ENCODE data around the gene GIPC1. TPM values are rescaled to one million over a fixed set of nuclear protein-coding genes. Genes with fewer than 3 reads are reported as not detected.

The GIPC1 gene
- total RNA-seq, 1 donor from 2014 or later = 98.8 TPM

DNA sequence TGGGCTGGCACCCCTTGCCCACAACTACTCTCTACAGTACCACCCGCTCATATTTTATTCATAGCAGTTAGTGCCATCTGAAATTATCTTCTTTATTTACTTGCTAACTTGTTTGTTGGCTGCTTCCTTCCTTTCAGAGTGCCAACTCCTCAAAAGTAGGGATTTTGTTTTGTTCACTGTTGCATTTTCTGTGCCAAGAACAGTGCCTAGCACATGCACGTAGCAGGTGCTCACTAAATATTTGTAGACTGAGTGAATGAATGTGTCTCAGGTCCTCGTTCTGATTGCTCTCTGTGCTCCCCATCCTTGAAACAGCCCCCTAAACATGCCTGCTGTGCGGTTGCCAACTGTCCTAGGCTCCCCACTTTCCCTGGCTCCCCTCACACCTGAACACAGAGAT lies 1.5 kb downstream of the GIPC1 start:
- DNase-seq = no peak

- no peak for DNase-seq
Observed at GRCh38 chr19:14492756-14493337, 3.1 kb downstream of the GIPC1 start.

DNA sequence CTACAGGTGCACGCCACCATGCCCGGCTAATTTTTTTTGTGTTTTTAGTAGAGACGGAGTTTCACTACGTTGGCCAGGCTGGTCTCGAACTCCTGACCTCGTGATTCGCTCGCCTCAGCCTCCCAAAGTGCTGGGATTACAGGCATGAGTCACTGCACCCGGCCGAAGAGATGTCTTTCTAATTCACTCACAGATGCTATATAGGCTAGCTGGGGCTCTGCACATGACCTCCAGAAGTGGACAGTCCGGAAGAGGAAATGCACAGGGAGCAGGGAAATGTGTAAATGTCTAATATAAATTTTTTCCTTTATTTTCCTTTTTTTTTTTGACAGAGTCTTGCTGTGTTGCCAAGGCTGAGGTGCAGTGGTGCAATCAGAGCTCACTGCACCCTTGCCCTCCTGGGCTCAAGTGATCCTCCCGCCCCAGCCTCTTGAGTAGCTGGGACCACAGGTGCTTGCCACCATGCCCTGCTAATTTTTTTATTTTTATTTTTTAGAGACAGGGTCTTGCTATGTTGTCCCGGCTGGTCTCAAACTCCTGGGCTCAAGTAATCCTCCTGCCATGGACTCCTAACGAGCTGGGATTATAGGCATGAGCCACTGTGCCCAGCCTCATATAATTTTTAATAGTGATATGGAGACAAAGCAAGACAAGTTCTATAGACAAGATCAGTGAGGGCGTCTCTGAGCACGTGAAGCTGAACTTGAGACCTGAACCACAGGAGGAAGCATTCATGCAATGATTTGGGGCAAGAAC lies 8.4 kb downstream of the GIPC1 start:
- DNase-seq = no peak

DNA sequence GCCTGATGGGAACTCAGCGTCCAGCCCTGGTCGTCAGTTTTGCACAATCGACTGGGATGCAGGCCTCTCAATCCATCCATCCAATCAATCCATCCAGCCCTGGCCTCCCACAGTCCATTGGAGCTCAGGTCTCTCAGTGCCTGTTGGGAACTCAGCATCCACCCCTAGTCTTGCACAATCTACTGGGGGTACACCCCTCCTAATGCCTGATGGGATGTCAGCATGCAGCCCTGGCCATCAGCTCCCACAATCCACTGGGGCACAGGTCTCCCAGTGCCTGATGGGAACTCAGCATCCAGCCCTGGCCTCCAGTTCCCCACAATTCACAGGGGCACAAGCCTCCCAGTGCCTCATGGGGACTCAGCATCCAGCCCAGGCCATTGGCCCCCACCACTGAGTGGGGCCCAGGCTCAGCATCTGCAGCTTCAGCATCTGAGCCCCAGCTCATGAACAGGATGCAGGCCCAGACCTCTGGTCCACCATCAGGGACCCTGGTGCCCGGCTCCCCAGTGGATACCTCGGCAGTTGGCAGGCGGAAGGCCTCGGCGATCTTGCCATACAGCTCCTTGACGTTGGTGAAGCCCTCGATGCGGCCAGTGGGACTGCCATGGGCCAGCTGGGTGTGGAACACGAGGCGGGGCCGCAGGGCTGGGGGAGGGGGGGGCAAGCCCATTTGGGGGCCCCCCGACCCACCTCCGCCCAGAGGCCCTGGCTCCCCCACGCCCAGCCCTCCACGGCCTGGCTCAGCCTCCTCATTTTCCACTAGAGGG lies 13.6 kb downstream of the GIPC1 start:
- no peak for DNase-seq

DNA sequence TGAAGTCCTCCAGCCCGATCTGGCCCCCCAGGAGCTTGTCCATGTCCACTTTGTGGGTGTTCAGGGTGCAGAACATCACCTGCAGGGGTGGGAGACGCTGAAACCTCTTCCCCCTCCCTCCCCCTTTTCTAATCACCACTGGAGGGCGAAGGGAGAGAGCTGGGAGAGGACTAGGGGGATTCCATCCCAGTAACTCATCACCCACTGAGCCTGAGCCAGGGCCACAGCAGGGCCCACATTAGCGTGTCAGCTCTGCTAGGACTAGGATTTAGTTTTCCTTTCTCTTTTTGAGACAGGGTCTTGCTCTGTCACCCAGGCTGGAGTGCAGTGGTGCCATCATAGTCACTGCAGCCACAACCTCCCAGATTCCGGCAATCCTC lies 15.2 kb downstream of the GIPC1 start:
- DNase-seq = no peak

DNA sequence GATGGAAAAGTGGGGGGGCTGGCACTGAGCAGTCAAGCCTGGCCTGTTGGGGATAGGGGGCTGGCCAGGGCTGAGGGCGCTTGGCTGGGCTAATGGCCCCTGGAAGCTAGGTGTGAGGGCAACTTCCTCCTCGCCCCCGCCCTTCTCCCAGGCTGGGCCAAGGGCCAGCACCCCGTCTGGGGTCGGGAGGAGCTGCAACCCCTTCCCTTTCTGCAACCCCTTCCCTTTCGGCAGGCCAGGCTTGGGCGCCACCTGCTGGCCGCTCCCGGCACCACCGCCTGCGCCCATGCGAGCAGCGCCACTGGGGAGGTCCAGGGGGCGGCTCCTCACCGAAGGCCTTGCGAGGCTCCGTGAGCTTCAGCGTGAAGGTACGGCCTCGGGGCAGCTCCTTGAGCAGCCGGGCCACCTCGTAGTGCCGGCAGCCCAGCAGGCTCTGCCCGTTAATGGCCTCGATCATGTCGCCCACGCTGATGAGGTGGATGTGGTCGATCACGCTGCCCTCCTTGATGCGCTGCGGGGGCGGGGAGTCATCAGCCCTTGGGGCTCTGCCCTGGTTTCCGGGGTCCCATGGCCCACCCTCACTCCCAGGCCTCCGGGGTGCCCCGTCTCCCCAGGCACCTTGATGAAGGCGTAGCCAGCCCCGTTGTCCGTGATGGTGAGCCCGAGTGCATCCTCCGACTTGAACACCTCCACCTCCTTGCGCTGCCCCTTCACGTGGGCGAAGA lies 15.8 kb downstream of the GIPC1 start:
- peak; percentile 40 for DNase-seq

GRCh38 chr19:14479309-14479974 lies 16.5 kb downstream of the GIPC1 start:
- no peak for DNase-seq

- no peak for DNase-seq
Observed at GRCh38 chr19:14478113-14478545, 17.8 kb downstream of the GIPC1 start.

DNA sequence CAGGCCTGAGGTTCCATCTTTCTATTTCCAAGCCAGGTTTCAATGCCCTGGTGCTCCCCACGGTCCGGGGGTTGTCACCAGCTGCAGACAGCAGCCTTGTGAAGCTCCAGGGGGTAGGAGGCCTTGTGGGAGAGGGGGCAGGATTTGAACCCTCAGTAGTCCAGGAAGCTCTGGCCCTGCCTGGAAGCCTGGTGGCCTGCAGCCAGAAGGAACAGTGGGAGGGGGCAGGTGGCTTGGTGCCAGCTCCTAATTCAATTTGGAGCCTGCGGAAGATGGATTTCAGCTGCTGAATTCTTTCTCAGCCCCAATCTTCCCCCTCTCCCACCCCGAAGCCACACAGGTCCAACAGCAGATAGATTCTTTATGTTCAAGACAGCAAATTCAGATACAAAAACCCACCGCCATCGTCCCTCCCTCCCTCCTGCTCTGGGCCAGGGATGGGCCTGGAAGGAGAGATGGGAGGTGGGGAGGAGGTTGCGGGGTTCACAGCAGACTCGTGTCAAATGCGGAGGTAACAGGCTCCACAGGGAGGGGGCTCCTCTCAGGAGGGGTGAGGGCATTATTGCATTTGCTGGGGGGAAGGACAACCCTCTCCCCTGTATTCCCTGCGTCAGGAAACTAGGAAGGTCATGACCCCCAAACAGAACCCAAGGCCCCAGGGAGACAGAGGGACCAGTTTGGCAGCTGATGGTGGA lies 18.4 kb downstream of the GIPC1 start:
- DNase-seq = peak; percentile 75

GRCh38 chr19:14476673-14477401 lies 19.1 kb downstream of the GIPC1 start:
- DNase-seq = peak; percentile 33

- no peak for DNase-seq
Observed at GRCh38 chr19:14476327-14476672, 19.6 kb downstream of the GIPC1 start.

DNA sequence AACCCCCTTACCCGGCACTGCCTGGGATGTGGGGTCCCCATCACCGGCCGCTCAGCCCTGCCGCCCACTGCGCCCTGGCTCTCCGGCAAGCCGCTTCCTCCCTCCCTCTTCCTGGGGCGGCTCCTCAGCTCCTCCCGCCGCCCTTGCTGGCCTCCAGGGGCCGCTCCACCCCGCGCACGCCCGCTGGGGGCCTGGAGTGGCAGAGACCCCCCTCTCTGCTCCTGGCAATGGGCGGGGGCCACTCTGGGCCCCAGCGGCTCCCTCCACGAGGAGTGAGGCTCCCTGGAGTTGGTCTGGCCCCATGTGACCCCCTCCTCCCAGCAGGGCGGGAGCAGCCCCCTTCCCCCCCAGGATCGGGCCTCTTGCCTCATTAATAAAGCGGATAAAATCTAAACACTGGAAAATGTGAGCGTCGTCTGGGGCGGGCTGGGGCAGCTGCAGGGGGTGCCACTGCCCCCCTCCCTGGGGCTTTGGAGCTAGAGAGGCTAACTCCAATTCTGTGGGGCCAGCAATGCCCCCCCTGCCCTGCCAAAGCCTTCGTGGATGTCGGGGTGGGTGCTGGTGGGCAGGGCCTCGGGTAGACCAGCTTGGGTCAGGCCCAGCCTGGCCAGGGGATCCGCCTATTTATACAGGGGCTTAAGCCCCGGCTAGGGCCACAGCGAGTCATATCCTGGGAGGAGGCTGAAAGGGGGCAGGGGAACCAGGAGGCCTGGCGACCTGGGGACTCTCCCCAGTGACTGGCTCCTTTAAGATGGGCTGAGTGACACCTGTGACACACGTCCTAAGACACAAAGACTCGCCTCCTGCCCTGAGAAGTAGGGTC lies 20.5 kb downstream of the GIPC1 start, which contains the start of gene PTGER1:
Gene PTGER1 (minus strand): TSS at position 104 of the 823 bp plus-strand sequence. CDS start 1,034 bp downstream, outside the sequence.
- DNase-seq = peak; percentile 26

- DNase-seq = no peak
Observed at GRCh38 chr19:14474827-14475226, 21.1 kb downstream of the GIPC1 start.

DNA sequence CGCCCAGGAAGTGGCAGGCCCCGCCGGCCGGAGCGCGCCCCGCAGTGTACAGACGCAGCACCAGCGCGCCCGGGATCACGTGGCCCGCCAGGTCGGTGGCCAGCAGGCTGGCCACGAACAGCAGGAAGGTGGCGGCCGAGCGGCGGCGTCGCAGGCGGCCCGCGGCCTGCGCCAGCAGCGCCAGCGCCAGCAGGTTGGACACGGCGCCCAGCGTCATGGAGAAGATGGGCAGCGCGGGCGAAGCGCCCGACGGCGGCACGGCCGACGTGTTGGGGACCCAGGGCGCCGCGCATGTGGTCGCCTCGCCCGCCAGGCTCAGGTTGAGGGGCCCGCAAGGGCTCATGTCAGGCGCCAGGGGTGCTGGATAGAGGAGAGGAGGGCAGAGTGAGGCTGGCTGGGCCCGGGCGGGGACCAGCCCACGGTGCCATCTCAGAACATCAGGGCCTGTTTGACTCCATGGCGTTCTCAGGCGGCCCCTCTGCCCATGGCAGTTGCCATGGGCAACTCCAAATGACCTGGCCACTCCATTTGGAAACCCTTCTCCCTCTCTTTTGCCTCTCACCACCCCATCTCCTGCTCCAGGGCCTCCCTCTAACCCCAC lies 21.8 kb downstream of the GIPC1 start:
- no peak for DNase-seq

DNA sequence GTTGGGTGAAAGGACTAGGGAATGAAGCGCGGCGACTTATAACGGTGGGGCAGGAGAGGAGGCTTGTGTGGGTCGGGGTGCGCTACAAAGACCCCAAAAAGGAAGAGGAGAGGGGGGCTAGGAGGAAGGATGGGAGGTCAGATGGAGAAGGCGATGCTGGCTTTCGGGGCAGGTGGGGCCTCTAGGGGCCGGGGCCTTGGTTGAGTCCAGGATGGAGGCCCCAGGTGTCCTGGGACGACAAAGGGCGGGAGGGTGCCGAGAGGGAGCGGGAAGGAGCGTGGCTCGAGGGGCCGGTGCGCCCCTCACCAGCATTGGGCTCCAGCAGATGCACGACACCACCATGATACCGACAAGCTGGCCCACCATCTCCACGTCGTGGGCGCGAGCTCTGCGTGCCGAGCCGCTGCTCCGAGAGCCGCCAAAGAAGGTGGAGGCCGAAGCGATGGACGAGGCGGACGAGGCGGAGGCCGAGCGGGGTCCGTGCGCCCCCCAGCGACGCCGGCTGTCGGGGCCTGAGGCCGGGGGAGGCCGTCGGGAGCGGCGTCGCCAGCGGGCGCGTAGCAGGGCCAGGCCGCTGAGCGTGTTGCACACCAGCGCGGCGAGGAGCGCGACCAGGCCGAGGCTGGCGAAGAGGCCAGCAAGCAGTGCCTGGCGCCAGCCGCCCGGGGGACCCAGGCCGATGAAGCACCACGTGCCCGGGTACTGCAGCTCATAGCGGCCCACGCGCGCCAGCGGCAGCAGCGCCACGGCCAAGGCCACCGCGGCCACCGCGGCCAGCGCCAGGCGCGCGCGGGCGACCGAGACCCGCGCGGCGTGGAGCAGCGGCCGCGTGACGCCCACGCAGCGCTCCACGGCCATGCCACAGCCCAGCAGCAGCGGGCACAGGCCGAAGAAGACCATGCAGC lies 22.6 kb downstream of the GIPC1 start:
- peak; percentile 36 for DNase-seq

- DNase-seq = peak; percentile 82
Observed at GRCh38 chr19:14472202-14472938, 23.6 kb downstream of the GIPC1 start.

DNA sequence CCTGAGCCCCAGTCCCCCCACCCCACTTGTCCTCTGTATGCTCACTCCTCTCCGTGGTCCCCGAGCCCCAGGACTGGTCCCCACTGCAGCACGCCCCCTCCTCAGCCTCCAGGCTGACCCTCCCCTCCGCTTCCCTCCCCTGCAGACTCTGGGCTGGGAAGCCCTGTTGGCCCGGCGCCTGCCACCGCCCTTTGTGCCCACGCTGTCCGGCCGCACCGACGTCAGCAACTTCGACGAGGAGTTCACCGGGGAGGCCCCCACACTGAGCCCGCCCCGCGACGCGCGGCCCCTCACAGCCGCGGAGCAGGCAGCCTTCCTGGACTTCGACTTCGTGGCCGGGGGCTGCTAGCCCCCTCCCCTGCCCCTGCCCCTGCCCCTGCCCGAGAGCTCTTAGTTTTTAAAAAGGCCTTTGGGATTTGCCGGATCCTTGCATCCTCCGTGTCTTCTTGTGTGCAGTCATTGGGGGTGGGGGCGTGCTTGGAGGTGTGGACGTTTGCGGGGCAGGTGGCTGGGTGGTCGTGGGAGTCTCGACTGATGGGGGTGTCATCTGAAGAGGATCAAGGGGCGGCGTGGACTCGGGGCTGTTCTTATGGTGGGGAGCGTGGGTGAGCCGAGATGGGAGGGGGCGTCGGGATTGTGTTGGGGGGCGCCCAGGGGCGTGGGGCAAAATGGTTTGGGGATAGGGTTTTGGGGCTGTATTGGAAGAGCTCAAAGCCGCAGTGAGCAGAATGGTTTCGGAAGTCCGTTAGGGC lies 24.3 kb downstream of the GIPC1 start:
- DNase-seq = no peak

Measured in tongue (tissue), 2 donors.